Activated naive CD4-positive, alpha-beta T cell treated with anti-CD3 and anti-CD28 coated beads, Interleukin-2, amount 50 U/mL, for 24 hours (primary cell): Measurements from ENCODE around the gene ETFBKMT.

ENCODE experiments used
- H3K27ac Mint-ChIP-seq: one replicate; pipeline ENCODE4 v1.8.0; 2021; ENCODE audit warnings: mild to moderate bottlenecking, mixed read lengths
- H3K27me3 Mint-ChIP-seq: one replicate; pipeline ENCODE4 v1.8.0; 2021; ENCODE audit warnings: mixed read lengths
- H3K36me3 Mint-ChIP-seq: one replicate; pipeline ENCODE4 v1.8.0; 2021; ENCODE audit warnings: mixed read lengths
- H3K4me1 Mint-ChIP-seq: one replicate; pipeline ENCODE4 v1.8.0; 2021; ENCODE audit warnings: mixed read lengths
- H3K4me3 Mint-ChIP-seq: one replicate; pipeline ENCODE4 v1.8.0; 2021; ENCODE audit warnings: mild to moderate bottlenecking, mixed read lengths
- H3K9me3 Mint-ChIP-seq: one replicate; pipeline ENCODE4 v1.8.0; 2021; ENCODE audit warnings: mixed read lengths

Gene ETFBKMT, protein sequence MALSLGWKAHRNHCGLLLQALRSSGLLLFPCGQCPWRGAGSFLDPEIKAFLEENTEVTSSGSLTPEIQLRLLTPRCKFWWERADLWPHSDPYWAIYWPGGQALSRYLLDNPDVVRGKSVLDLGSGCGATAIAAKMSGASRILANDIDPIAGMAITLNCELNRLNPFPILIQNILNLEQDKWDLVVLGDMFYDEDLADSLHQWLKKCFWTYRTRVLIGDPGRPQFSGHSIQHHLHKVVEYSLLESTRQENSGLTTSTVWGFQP

DNA sequence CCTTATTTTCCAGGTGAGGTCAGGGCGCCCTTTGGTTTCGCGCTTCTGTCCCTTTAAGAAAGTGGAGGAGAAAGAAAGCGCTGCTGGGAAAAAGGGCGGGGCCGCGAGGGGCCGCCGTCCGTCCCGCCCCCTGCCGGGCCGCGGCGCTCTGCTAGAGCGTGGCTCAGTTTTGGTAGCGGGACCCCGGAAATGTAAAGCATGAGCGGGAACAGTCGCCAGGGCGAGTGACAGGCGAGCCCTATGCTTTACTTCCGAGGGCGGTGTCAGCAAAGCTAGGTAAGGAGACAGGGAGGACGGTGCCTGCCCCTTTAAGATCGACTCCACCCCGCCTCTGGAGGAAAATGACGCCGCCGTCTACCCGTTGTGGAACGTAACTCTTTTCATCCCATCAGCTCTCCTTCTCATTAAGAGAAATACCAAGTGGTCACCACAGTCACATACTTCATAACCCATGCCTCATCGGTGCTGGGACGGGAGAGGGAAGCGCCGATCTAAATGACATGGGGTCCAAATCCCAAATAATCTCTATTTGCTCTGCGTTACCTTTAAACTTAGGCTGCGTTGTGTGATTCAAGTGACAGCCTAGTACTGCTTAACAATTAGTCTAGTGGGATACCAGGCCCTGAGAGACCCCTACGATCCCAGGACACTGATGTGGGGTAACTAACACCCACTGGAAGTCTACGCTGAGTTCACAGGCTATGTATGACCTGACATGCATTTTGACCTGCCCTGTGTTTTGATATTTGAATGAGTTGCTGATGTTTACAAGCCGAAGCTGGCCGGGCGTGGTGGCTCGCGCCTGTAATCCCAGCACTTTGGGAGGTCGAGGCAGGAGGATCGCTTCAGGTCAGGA is at the start of gene ETFBKMT:
ETFBKMT (plus strand) TSS at position 602 of the 856 bp plus-strand sequence. CDS start 2,266 bp downstream, outside the sequence.
- no peaks in the 10 kb centered on the region for H3K9me3 Mint-ChIP-seq
- peaks cover 23% of the 10 kb centered on the region for H3K4me1 Mint-ChIP-seq
- H3K27ac Mint-ChIP-seq, result peak within 1 kb of the TSS; percentile 97
- H3K4me3 Mint-ChIP-seq, result peak within 1 kb of the TSS; percentile 94
- H3K27me3 Mint-ChIP-seq, result no peaks in the 10 kb centered on the region
- H3K36me3 Mint-ChIP-seq, result peaks cover 2% of the 10 kb centered on the region

DNA sequence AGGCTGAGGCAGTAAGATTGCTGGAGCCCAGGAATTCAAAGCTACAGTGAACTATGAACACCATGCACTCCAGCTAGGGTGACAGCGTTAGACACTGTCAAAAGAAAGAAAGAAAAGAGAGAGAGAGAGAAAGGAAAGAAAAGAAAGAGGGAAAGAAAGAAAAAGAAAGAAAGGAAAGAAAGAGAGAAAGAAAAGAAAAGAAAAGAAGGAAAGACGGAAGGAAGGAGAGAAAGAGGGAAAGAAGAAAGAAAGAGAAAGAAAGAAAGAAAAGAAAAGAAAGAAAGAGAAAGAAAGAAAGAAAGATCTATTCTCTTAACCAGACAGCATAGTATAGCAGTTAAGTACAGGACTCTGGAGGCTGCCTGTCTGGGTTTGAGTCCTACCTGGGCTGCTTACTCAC is 46.7 kb upstream of the ETFBKMT start:
- Mint-ChIP-seq H3K27me3 (peaks cover 6% of the 10 kb centered on the region), H3K4me1 (no peaks in the 10 kb centered on the region), H3K4me3 (no peak overlapping the region), H3K9me3 (no peaks in the 10 kb centered on the region), H3K27ac (no peak overlapping the region), H3K36me3 (no peaks in the 10 kb centered on the region)

DNA sequence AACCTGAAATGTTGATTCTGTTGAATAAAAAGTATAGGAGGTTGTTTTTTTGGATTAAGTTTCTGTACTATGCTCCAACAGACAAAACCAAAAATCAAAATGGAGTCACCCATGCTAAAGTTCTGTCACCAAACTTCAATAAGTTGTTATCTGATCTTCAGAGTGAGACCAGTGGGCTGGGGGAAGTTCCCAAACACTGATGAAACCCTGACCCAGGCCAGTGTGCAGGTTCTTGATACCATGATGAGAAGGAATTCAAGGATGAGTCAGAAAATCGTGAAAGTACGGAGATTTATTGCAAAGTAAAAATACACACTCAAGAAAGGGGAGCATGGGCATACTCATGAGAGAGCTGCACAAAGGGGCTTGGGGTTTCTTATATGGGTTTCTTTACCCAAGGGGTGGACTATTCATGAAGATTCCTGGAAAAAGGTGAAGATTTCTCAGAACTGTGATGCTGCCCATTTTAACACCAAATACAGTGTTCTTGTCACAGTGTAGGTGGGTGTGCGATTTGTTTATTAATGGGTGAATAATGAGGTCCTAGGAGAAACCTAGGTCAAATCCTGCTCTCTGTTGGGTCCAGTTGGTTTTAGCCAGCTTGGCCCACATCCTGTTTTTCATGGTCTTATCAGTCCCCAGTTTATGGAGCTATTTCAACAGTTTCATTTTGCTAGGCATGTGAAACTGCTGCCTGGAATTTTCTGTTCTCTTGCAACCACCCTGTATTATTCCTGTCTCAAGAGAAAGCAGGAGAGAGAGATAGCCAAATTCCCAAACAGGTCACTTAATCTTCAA is 41.1 kb upstream of the ETFBKMT start:
- Mint-ChIP-seq H3K36me3 (no peaks in the 10 kb centered on the region), H3K9me3 (no peaks in the 10 kb centered on the region), H3K4me1 (no peaks in the 10 kb centered on the region), H3K27ac (no peak overlapping the region), H3K27me3 (peaks cover 6% of the 10 kb centered on the region), H3K4me3 (no peak overlapping the region)

DNA sequence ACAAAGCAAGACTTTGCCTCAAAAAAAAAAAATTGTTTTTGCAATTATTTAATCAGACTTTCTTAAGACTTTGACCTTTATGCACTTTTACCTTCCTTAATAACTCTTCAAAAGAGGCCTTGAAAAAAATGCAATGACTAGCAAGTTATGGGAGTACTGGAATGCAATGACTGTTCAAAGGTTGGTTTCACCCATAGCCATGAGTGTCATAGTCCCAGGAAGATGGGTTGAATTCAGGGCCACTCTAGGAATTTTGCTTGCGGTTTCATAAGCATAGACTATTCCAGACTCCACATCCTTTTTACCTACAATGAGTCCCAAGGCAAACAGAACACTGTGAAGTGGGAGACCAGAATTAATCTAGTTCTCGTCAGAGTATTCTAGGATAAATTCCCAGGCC is 39.2 kb upstream of the ETFBKMT start:
- Mint-ChIP-seq H3K9me3 (no peaks in the 10 kb centered on the region), H3K4me3 (no peak overlapping the region), H3K4me1 (no peaks in the 10 kb centered on the region), H3K27me3 (peaks cover 6% of the 10 kb centered on the region), H3K36me3 (no peaks in the 10 kb centered on the region), H3K27ac (no peak overlapping the region)

DNA sequence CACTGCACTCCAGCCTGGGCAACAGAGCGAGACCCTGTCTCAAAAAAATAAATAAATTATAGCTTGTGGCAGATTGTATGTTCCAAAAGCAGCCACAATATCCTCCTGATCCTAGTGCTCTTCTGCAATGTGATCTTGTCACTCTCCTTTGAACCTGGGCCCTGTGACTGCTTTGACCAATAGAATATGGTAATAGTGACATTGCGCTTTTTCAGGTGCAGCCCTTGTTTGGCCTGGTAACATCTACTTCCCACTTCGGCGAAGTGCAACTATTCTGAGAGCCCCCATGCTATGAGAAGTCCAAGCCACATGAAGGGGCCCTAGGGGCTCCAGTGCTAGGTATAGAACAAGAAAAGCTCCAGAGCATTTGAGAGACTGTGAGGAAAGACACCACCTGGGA is 37.5 kb upstream of the ETFBKMT start:
- no peaks in the 10 kb centered on the region for H3K9me3 Mint-ChIP-seq
- H3K4me3 Mint-ChIP-seq, result no peak overlapping the region
- H3K27ac Mint-ChIP-seq, result no peak overlapping the region
- H3K4me1 Mint-ChIP-seq, result no peaks in the 10 kb centered on the region
- no peaks in the 10 kb centered on the region for H3K36me3 Mint-ChIP-seq
- peaks cover 7% of the 10 kb centered on the region for H3K27me3 Mint-ChIP-seq

DNA sequence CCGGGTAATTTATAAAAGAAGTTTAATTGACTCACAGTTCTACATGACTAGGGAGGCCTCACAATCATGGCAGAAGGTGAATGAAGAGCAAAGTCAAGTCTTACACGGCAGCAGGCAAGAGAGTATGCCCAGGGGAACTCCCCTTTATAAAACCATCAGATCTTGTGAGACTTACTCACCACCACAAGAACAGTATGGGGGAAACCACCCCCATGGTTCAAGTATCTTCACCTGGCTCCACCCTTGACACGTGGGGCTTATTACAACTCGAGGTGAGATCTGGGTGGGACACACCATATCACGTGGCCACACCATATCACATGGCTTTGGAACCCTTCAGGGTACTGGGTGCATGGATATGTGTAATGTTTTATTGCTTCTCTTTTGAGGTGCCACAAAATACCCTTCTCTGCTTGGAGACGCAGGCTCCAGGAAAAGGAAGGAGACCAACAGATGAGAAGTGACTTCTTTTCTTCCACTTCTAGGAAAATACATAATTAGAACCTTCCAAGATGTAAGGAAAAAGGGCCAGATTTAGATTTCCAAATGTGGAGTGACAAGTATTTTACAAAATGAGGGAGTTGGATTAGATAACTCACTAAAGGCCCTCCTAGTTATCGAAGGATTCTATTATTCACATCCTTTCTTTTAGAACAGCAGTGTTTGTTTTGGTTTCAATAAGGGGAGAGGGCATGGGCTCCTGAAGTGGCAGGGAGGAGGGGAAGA is 33.1 kb upstream of the ETFBKMT start:
- Mint-ChIP-seq H3K27ac (no peak overlapping the region), H3K9me3 (no peaks in the 10 kb centered on the region), H3K36me3 (no peaks in the 10 kb centered on the region)

DNA sequence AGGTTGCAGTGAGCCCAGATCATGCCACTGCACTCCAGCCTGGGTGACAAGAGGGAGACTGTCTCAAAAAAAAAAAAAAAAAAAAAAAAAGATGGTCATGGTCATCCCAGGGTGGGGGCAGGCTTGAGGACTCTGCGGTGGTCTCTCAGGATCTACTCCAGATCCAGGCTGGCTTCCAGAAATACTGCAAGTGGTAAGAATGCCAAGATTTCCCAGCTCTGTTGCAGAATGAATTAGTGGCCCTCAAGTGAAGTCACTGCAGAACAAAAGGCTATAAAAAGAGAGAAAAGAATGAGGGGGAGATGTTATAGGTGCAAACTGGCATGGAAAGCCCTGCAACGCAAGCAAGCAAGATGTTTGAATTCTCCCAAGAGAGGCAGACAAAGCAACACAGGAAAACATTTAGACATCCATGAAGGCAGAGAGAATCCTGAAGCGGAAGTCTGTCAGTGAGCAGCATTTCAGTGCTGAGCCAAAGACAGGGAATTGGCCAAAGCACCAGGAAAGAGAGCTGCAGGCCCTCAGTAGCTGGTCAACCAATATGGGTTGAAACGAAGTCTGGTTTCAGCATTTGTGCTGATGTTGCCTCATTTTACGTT is 31.9 kb upstream of the ETFBKMT start:
- Mint-ChIP-seq H3K9me3 (no peaks in the 10 kb centered on the region), H3K36me3 (no peaks in the 10 kb centered on the region), H3K27ac (no peak overlapping the region), H3K4me3 (no peak overlapping the region), H3K27me3 (peaks cover 1% of the 10 kb centered on the region), H3K4me1 (no peaks in the 10 kb centered on the region)

More for the DNA sequence above, 33.1 kb upstream of the ETFBKMT start:
- Mint-ChIP-seq H3K4me1 (no peaks in the 10 kb centered on the region), H3K4me3 (no peak overlapping the region), H3K27me3 (peaks cover 1% of the 10 kb centered on the region)

DNA sequence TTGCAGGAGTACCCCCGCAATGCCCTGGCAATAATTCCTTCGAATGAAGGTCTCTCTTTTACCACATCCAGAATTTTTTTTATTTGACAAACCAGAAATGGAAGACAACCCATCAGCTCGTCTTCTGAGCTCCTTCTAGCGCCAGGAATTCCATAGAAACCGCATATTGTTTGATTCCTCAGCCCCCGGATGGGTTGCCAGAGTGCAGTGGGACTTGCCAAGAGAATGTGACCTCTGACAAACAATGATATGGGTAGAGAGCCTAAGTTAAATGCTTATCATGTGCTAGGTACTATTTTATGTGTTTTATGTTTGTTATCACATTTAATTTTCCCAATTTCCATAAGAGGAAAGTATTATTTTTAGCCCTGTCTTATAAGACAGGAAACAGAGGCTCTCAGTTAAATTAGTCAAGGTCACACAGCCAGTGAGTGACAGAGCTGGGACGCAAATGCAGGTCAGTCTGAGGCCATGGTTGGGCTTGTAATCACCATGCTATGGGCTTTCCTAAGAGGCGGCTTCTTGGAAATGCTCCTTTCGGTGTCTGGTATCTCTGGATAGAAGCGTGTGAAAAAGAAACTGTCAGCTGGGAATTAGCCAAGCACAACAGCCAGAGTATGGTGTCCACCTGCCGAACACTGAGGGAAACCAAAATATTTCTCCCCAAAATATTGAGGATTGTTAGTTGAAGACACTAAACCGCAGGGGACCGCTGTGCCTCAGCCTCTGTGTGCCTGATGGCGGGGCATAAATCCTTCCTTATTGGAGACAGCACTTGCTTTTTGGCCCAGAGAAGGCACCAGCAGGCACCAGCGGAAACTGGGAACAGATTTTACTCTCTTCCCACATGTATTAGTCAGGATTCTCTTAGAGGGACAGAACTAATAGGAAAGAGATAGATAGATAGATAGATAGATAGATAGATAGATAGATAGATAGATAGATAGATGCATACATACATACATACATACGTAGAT is 29.4 kb upstream of the ETFBKMT start:
- Mint-ChIP-seq H3K36me3 (no peaks in the 10 kb centered on the region), H3K27ac (no peak overlapping the region), H3K9me3 (no peaks in the 10 kb centered on the region), H3K4me3 (no peak overlapping the region), H3K27me3 (peaks cover 1% of the 10 kb centered on the region), H3K4me1 (no peaks in the 10 kb centered on the region)

DNA sequence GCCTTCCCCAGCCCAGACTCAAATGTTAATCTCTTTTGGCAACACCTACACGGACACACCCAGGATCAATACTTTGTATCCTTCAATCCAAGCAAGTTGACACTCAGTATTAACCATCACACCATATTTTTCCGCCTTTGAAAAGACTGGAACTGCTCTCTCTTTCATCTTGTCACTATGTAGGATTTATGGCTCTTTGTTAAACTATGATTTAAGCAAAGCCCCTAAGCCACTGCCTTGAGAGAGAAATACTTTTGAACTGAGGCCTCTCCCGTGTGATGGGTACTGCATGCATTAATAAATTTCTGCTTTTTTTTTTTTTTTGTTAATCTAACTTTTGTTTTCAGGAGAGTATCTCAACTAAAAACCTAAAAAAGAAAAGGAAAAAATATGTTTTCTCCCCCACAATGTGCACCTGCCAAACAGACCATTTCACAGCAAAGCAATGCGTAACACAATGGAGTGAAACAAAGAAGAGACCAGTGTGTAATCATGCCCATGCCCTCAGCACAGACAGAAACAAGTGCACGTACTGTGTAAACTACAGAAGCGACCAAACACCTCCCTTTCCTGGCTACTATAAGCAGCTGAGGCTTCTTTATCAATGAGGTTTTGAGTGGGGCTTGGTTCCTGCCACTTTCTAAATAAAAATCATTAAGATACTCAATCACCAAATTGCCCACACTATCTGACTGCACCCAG is 28.3 kb upstream of the ETFBKMT start:
- Mint-ChIP-seq H3K9me3 (no peaks in the 10 kb centered on the region), H3K4me1 (peaks cover under 1% of the 10 kb centered on the region), H3K27ac (no peak overlapping the region), H3K4me3 (no peak overlapping the region), H3K27me3 (peaks cover 1% of the 10 kb centered on the region), H3K36me3 (no peaks in the 10 kb centered on the region)

DNA sequence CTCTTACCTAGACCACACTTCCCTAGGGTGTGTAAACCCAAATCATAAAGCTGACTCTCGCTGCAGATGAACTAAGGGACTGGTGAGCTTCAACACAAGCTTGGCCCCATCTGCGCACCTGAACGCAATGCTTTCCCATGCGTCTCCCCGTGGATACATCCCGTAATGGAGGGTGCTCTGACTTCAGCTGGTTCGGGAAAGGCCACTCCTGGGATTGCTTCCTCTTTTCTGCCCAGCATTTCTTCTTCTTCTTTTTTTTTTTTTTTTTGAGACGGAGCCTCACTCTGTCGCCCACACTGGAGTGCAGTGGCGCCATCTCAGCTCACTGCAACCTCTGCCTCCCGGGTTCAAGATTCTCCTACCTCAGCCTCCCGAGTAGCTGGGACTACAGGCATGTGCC is 27.7 kb upstream of the ETFBKMT start:
- Mint-ChIP-seq H3K4me3 (no peak overlapping the region), H3K4me1 (peaks cover 6% of the 10 kb centered on the region), H3K27me3 (no peaks in the 10 kb centered on the region), H3K36me3 (no peaks in the 10 kb centered on the region), H3K9me3 (no peaks in the 10 kb centered on the region), H3K27ac (no peak overlapping the region)

DNA sequence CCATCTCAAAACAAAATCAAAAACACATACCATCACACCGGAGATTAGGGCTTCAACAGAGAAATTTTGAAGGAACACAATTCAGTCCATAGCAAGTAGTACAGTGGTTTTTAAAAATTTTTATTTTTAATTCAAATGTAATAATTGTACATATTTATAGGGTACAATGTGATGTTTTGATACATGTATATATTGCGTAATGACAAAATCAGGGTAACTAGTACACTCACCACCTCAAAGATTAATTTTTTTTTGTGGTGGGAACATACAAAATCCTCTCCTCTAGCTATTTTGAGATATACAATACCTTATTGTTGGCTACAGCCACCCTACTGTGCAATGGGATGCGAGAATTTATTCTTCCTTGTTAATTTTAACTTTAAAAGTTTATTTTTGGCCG is 26.0 kb upstream of the ETFBKMT start:
- no peaks in the 10 kb centered on the region for H3K9me3 Mint-ChIP-seq
- no peaks in the 10 kb centered on the region for H3K27me3 Mint-ChIP-seq
- no peak overlapping the region for H3K4me3 Mint-ChIP-seq
- H3K4me1 Mint-ChIP-seq, result peaks cover 7% of the 10 kb centered on the region
- H3K36me3 Mint-ChIP-seq, result no peaks in the 10 kb centered on the region
- H3K27ac Mint-ChIP-seq, result no peak overlapping the region

DNA sequence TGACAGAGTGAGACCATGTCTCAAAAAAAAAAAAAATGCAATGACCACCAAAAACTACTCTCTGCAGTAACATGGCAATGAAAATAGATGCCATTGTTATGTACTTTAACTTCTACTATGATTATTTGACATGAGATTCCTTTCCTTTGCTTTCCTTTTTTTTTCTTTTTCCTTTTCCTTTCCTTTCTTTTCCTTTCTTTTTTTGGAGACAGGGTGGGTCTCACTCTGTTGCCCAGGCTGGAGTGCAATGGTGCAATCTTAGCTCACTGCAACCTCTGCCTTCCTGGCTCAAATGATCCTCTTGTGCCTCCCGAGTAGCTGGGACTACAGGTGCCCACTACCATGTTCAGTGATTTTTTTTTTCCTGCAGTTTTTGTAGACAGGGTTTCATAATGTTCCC is 24.9 kb upstream of the ETFBKMT start:
- Mint-ChIP-seq H3K4me1 (peaks cover 7% of the 10 kb centered on the region), H3K9me3 (no peaks in the 10 kb centered on the region), H3K4me3 (no peak overlapping the region), H3K36me3 (no peaks in the 10 kb centered on the region), H3K27me3 (no peaks in the 10 kb centered on the region), H3K27ac (no peak overlapping the region)

DNA sequence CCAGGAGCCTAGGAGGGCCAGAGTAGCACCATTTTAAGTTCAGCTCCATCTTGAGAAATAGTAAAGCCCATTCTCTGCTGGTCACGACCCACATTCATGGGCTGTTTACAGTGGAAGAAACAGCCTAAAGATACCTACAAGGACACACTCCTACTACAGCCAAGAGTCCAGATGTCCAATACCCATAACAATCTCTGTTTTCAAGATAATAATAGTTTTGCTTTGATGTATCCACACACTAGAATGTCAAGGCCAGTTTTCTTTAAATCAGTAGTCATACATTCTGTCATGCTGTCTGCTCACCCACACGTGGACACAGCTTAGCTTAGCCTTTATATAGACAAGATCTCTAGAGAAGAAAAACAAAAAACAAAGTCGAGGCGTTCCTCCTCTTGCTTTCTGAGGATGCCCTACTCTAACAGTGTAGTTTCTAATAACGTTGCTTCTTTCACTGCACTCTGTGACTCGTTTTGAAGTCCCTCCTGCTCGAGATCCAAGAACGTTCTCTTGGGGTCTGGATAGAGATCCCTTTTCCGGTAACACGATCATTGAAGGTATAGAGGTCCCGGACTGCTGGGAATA is 17.9 kb upstream of the ETFBKMT start:
- no peaks in the 10 kb centered on the region for H3K9me3 Mint-ChIP-seq
- no peaks in the 10 kb centered on the region for H3K36me3 Mint-ChIP-seq
- H3K27ac Mint-ChIP-seq, result no peak overlapping the region
- peaks cover 2% of the 10 kb centered on the region for H3K4me1 Mint-ChIP-seq
- H3K27me3 Mint-ChIP-seq, result no peaks in the 10 kb centered on the region
- no peak overlapping the region for H3K4me3 Mint-ChIP-seq
